Measurements from ENCODE around the gene UBE2G2.
A peak's percentile ranks its signal among the peaks of the same experiment; 100 is the strongest.

Gene UBE2G2

DNA sequence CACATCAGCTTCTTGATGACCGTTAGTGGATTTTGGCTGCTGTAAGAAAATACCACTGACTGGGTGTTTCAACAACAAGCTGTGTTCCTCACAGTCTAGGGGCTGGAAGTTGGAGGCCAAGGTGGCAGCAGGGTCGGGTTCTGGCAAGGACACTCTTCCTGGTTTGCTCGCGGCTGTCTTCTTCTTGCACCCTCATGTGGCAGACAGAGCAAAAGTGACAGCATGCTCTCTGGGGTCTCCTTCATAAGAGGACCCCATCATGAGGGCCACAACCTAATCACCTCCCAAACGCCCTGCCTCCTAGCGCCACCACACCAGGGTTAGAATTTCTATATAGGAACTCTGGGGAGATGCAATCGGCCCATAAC is 71.6 kb downstream of the UBE2G2 start:
- DNase-seq: no peak

DNA sequence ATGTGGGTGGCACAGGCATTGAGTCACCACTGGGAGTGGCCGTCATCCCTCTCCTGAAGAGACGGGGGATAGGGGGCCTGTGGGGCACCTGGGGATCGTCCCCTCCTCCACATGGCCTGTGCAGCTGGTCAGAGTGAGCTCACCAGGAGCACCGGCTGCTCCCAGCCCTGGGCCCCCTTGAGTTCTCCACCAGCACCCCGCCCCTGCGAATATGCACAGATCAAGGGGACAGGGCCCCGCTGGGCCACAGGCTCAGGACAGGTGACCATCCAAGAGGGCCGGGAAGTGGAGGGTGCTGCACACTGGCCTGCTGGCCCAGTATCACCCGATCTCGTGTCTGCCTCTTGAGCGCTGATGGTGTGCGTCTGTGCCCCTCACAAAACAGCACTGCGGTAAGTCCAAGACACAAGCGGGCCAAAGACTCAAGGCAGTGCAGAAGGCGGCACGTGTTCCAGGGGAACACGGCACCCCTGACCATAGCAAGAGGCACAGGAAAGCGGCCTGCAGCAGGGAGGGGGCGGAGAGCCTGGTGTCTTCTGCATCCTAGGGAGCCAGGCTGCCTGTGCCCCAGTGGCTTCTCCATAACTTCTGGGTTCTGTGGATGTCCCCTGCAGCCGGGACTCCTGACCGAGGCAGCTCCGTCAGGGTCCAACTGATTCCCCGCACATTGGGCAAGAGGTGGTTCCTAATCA is 72.1 kb downstream of the UBE2G2 start:
- no peak for DNase-seq

DNA sequence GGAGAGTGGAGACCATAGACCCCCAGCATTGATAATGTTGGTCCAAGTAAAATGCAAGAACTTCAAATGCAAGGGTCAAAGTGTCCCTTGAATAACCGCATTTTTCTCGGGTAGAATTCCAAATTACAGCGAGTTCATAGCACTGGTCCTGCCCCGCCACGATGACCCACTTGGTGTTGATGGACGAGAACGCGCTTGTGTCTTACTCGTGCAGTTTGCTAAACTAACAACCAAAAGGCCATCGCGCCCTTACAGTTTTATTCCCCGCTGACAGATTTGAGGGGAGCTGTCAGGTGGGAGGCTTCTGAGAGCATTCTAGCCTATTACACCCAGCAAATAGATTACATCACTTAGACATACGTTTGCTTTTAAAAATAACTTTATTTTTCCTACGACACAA is 72.9 kb downstream of the UBE2G2 start:
- no peak for DNase-seq

DNA sequence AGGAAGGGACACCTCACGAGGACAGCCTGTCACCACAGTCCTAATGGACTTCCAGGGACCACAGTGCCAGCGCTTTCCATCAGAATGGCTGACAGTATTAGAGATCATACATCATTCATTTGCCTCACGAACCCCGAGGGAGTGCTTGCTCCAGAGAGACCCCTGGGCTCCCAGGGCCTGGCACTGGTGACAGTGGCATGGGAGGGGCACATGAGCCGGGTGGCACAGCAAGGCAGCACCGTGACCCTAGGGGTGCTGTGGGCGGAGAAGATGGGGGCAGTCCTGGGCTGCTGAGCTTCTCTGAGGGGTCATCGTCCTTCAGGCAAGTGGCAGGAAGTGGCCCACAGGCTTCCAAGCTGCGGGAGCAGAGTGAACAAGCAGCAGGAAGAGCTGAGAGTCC is 73.9 kb downstream of the UBE2G2 start:
- no peak for DNase-seq

DNA sequence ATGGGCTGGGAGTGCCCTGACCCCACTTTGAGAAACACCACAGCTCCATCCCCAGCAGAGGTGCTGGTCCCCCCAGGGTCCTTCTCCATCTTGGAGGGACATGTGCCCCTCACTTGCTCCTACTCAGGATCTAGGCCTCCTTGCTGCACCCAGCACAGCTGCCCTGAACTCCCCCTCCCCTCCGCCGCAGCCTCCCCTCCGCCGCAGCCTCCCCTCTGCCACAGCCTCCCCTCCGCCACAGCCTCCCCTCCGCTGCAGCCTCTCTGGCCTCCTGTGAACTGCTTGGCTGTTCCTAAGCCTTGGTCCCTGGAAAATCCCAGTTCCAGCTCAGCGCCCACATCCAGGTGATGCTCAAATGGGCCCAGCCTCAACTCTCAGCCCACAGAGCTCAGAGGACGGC is 74.3 kb downstream of the UBE2G2 start:
- no peak for DNase-seq

DNA sequence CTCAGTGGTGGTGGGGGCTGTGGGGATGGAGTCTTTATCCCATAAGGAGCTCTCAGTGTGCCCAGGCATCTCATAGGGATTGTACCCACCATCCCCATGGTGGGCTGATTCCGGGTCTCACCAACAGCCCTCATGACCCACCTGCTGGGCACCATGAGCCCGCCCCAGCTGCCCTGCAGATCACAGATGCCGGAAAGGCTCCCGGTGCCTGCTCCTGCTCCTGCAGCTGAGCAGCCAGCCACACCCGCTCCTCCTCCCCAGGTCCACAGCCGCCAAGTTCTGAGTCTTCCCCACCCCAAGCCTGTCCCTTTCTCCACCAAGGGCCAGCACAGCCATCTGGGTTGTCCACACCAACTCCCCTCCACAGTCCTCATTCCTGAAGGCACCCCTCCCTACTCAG is 74.8 kb downstream of the UBE2G2 start:
- no peak for DNase-seq

DNA sequence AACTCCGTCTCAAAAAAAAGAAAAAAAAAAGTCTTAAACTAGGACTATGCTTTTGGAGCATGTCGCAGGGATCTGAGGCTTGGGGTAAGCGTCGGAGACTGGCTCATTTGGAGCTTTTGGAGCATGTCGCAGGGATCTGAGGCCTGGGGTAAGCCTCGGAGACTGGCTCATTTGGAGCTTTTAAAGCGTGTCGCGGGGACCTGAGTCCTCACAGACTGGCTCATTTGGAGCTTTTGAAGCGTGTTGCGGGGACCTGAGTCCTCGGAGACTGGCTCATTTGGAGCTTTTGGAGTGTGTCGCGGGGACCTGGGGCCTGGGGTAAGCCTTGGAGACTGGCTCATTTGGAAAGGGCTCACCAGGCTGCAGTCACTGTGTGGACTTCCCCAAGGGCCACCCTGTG is 76.7 kb downstream of the UBE2G2 start:
- DNase-seq: no peak

DNA sequence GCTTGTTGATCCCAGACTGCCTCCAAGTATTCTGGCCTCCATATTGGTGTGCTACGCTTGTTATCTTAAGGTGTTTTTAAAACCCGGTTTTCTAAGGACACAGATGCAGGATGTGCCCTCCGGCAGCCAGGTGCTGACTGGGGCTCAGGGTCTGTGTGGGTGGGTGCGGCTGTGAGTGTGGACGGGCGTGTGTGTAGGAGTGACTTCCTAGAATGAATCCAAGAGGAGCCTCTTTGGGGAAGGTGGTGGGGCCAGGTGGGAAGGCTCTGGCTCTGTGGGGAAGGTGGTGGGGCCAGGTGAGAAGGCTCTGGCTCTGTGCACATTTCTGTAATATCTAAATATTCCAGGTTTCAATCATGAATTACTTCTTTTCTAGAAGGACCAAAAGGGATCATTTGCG is 77.4 kb downstream of the UBE2G2 start:
- no peak for DNase-seq

DNA sequence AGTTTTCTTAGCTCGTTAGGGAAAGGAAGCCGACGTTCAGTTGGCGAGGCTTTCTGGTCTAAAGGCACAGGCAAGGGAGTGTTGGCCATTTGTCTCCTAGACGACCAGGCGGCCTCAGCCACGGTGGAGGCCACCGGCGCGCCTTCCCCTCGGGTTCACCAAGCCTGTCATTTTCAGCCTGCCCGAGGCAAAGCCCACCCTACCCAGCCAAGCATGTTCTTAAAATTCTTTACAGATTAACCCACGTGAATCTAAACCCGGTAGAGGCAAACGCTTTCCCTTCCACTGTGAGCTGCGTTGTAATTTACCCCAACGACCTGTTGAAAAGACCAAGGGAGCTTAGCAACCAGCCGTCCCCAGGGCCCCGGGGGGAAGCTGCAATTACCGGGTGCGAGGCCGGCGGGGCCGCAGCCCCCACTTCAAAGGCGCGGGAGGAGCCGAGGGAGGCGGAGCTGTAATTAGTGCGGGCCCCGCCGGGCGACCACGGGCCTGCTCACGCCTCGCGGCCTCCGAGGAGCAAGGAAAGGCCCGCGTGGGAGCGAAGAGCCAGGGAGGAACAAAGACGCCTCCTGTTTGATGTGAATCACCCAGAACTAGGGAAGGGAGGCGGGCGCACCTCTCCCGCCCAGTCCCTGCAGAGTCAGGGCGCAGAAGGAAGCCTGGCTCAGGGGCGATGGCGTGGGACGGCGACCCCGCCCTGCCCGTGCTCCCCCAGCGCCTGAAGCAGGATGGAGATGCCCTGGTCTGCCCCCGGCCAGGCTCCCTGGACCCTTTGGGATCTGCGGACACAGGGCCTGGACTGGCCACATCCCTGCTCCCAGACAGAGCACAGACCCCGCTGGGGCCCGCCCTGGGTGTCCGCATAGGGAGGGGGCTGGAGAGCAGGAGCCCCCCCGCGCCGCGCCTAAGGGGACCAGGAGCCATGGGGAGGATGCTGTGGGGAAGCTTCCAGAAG is 78.2 kb downstream of the UBE2G2 start:
- peak in 1 of 51 donors; percentile 2 for DNase-seq

DNA sequence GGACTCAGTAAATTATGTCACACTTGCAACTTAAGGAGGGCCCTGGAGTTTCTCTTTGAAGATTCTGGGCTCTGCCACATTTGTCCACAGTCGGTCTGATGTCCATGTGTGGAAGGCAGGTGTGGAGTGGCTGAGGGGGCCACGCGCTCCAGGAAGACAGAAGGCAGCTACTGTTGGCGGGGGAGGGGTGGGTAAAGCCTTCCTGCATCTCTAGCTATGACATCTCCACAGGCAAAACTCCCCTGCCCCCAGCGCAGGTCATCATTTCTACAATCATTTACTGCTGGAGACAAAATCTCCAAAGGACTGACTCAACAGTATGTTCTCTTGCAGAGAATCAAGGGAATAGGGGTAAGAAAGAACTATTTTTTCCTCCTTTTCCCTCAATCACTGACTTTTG is 78.9 kb downstream of the UBE2G2 start:
- no peak for DNase-seq

DNA sequence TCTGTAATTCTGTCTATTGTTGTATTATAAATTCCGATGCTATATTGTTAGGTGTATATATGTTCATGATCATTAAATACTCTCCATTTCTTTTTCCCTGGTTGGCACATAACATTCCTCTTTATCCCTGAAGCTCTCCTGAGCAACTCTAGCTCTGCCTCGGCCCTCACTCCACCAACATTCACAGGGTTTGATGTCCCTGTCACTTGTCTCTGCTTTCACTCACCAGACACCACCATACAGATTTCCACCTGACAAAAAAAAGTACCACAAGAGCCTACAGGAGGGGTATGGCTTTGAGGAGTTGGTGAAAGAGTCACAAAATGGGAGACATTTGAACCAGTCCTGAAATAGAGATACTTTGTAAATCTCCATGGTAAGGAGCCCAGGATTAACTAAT is 81.5 kb downstream of the UBE2G2 start:
- DNase-seq: no peak

Measured in hypothalamus (tissue), 51 donors.